Fibroblast of upper back skin (primary cell): Measurements from ENCODE around the gene WDR86.

Experiments used
- DNase-seq: peaks from one replicate; pipeline ENCODE4 v3.0.0-alpha.2; 2013

The WDR86 gene

DNA sequence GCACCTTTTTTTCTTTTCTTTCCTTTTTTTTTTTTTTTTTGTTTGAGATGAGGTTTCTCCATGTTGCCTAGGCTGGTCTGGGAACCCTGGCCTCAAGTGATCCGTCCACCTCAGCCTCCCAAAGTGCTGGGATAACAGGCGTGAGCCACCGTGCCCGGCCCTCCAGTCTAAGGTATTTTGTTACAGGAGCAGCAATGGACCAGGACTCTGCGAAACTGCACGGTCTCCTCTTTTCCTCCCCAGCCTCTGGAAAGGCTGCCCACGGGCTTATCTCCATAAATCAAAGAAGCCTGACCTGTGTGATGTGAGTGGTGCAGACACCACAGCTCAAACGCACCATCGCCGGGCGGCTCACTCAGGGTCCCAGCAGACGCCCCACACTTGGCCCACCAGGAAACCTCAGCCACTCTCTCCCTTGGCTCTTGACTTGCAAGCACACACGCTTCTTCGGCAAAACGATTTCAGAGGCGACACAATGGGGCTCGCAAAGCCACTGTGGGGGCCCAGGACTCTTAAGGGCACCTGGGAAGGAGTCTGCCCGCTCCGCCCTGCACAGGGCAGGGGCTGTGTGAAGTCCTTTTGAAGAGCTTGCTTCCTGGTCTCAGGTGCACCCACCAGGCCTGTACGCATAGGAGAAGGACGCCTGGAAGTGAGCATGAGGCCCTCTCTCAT lies 20.6 kb downstream of the WDR86 start:
- no peak for DNase-seq

DNA sequence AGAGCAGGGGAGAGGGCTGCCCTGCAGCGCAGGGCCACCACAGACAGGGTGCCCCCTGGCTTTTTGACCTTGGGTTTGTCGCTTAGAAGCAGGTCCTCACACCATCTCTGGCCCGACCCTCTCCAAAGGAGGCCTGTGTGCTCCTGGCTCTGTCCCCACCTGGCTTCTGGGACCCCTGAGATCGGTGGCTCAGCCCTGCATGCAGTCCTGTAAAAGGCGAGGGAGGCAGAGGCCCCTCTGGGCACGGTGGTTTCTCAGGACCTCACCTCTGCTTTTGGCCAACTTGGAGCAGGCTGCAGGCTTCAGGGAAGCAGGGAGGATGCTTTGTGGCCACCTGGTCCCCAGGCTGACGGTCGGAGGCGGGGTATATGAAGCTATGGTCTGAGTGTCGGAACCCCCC lies 21.4 kb downstream of the WDR86 start:
- DNase-seq: no peak

DNA sequence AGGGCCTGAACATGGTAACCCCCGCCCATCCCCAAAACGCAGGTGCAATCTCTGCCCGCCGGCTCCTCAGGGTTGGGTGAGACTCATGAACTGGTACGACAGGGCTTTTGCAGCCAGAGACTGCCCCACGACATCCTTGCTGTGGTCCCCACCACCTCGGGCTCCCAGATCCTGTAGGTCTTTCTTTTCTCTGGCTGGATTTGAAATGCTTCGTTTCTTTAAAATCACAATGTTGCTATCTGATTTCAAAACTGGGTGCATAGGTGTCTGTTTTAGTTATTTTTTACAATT lies 21.9 kb downstream of the WDR86 start:
- DNase-seq: no peak

DNA sequence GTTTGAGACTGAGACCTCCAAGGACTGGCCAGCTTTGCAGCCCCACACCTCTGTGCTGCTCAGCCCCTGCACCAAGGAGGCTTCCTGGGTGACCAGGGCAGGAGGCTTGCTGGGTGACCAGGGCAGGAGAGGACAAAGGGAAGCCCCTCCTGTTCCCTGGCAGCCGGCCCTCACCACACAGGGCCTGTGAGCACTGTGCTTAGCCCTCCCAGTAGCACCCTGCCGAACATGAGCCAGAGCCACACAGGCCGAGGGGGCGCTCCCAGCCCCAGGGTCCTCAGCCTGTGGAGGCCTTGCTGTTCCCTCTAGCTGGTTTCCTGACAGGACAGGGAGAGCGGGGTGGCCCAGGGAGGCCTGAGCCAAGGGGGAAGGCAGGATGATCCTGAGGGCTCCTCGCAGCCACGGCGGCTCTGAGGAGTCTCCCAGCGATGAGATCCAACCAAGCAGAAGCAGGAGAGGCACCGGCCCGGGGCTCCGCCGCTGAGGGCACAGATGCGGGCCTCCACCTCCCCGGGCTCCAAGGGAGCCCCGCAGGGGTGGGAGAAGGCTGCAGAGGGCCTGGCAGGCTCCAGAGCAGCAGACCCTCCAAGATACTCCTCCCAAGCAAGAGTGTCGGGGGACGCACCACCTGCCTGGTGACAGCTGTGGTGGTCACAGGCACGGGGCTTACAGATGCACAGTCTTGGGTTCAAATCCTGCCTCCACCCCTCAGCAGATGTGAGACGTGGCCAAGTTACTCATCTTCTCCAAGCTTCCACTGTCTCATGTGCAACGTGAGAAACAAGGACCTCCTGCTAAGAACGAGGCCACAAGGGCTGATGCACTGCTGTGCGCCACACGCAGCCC lies 22.5 kb downstream of the WDR86 start:
- DNase-seq: no peak

- no peak for DNase-seq
Measured at GRCh38 chr7:151386301-151387160, 23.3 kb downstream of the WDR86 start.

- no peak for DNase-seq
Measured at GRCh38 chr7:151385626-151386300, 24.1 kb downstream of the WDR86 start.

- DNase-seq: no peak
Measured at GRCh38 chr7:151384776-151385625, 24.8 kb downstream of the WDR86 start.

GRCh38 chr7:151384352-151384697 lies 25.5 kb downstream of the WDR86 start:
- no peak for DNase-seq

- no peak for DNase-seq
Measured at GRCh38 chr7:151383638-151384351, 26.0 kb downstream of the WDR86 start.

- DNase-seq: no peak
Measured at GRCh38 chr7:151382079-151382885, 27.6 kb downstream of the WDR86 start.

GRCh38 chr7:151381348-151382078 lies 28.3 kb downstream of the WDR86 start:
- no peak for DNase-seq

DNA sequence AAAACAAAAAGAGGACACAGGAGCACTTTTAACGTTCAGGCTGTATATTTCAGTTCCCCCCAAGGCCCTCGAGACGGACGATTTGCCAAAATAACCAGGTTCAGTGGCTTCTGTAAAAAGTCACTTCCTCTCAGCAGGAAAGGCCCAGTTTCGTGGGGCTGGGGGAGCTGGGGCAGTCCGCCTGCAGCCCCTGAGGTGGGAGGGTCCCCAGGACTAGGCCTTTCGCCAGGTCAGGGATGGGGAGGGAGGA lies 28.8 kb downstream of the WDR86 start:
- no peak for DNase-seq

GRCh38 chr7:151380199-151381097 lies 29.4 kb downstream of the WDR86 start:
- no peak for DNase-seq

- no peak for DNase-seq
Measured at GRCh38 chr7:151379534-151380198, 30.2 kb downstream of the WDR86 start.

DNA sequence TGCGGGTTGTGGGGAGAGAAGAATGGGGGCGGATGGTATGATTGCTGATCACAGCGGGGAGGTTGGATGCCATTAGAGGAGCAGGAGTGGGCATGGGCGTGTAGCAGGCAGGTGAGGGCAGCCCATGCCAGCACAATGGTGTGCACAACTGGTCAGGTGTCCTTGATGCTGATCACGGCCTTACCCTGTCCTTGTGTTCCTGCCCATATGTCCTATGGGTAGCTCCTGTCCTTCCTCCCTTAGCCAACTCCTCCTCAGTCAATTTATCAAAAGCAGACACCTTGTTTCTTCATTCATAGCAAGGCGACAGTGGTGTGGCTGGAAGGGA lies 30.7 kb downstream of the WDR86 start:
- DNase-seq: no peak

GRCh38 chr7:151378496-151379192 lies 31.2 kb downstream of the WDR86 start:
- DNase-seq: no peak

DNA sequence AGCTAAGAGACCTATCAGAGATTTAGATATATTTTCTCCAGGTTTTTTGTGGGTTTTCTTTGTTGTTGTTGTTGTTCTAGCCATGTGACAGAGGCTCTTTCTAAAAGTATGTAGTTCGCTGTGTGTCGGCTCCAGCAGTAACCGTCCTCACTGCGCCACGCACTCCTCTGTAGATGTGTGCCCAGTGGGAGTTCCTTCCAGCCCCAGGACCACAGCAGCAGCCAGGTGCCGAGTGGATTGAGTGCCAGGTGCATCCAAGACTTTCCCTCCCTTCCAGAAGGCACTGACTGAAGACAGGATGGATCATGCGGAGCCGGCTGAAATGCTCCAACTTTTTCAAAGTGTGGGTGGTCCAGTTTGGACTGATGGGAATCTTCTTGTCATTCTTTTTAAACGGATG lies 31.8 kb downstream of the WDR86 start:
- DNase-seq: no peak

DNA sequence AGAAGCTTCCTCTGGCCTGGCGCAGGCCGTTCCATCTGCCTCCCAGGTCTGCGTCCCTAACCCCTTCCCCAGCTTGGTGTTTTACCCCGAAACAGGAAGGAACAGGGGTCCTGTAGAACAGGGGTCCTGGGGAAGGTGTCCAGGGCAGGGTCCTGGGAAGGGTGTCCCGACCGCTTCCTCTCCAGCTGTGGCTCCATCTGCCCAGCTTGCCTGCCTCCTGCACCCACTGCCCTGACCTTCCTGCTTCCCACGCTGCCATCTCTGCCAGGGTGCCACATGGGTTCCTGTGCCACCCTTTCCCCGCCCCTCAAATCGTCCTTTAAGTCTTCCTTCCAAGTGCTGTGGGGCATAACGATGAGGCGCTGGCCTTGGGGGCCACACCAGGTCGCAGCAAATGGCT lies 32.4 kb downstream of the WDR86 start:
- DNase-seq: no peak
